AG09309 (cell line): ENCODE measurements around the gene GNG13.
"Not testable (repeated sequence)": the region's sequence is repeated elsewhere in the genome, so short reads cannot be mapped to it uniquely, and the experiment has no call there.

Source experiments
- DNase-seq: peaks from one replicate; pipeline ENCODE4 v3.0.0-alpha.2; 2010; ENCODE audit warnings: low read depth
- H3K4me3 ChIP-seq: 2 replicates; pipeline ENCODE4 v1.5.1; 2011; ENCODE audit warnings: mild to moderate bottlenecking, low read depth, low read length, moderate library complexity; ENCODE audit not compliant: control insufficient read depth
- TF ChIP-seq, protein P1 (sequence below): IDR thresholded peaks from 2 replicates; pipeline ENCODE4 v1.5.1; 2011; ENCODE audit warnings: mild to moderate bottlenecking, low read depth, low read length, inconsistent platforms; ENCODE audit not compliant: insufficient read depth, control insufficient read depth; ENCODE audit errors: missing control alignments

GNG13 gene

DNA sequence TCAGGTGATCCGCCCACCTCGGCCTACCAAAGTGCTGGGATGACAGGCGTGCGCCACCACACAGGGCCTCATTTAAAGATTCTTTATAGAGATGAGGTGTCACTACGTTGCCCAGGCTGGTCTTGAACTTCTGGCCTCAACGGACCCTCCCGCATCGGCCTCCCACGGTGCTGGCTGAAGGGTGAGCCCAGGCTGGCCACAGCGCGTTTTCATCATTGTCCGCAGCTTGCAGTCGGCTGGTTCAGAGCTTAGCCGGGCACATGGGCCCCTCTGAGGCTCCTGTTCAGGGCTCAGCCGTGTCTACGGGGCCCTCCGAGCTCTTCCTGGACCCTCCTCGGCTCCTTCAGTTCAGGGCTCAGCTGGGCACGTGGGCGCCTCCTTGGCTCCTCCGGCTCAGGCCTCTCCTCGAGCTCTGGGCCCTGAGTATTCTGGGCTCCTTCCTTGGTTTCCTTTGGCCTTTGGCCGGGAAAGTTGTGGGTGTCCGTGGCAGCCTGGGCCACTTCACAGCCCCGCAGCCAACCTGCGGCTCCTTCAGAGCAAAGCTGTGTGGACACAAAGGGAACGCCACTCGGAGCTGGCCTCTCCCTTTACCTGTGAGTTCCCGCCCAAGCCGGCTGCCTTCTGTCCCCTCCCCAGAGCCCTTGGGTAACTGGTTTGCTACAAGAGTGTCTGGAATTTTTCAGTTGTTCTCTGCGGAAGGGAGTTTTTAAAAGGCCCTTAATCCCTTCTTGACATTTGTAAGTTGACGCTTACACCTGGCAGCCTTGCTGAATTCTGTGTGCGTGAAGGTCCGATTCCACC lies 41.2 kb downstream of the GNG13 start:
- no peak overlapping the region for H3K4me3 ChIP-seq
- DNase-seq: no peak
- TF ChIP-seq, protein P1, sequence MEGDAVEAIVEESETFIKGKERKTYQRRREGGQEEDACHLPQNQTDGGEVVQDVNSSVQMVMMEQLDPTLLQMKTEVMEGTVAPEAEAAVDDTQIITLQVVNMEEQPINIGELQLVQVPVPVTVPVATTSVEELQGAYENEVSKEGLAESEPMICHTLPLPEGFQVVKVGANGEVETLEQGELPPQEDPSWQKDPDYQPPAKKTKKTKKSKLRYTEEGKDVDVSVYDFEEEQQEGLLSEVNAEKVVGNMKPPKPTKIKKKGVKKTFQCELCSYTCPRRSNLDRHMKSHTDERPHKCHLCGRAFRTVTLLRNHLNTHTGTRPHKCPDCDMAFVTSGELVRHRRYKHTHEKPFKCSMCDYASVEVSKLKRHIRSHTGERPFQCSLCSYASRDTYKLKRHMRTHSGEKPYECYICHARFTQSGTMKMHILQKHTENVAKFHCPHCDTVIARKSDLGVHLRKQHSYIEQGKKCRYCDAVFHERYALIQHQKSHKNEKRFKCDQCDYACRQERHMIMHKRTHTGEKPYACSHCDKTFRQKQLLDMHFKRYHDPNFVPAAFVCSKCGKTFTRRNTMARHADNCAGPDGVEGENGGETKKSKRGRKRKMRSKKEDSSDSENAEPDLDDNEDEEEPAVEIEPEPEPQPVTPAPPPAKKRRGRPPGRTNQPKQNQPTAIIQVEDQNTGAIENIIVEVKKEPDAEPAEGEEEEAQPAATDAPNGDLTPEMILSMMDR: no peak

DNA sequence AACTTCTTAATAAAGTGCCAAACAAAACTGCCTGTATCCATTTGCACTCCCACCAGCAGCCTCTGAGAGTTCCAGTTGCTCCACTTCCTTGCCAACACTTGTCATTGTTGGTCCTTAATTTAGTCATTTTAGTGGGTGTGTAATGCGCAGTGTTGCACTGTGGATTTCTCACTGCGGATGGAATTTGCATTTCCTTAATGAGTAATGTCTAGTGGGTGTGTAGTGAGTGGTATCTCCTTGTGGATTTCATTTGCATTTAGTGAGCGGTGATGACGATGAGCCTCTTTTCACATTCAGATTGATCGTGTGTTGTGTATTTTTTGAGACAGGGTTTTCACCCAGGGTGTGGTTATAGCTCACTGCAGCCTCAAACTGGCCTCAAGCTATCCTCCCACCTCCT lies 44.1 kb downstream of the GNG13 start:
- H3K4me3 ChIP-seq: no peak overlapping the region
- DNase-seq: no peak
- TF ChIP-seq, protein P1: no peak

DNA sequence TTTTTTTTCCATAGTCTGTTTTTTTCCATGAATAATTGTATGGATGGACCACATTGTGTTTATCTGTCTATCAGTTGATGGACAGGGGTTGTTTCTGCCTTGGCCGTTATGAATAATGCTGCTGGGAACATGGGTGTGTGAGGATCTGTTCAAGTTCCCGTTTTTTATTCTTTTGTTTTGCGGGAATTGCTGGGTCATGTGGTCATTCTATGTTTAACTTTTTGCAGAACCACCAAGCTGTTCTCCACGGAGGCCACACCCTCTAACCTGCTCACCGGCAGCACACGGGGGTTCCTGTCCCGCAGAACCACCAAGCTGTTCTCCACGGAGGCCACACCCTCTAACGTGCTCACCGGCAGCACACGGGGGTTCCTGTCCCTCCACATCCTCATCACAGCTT lies 45.9 kb downstream of the GNG13 start:
- TF ChIP-seq, protein P1: no peak
- no peak overlapping the region for H3K4me3 ChIP-seq
- no peak for DNase-seq

DNA sequence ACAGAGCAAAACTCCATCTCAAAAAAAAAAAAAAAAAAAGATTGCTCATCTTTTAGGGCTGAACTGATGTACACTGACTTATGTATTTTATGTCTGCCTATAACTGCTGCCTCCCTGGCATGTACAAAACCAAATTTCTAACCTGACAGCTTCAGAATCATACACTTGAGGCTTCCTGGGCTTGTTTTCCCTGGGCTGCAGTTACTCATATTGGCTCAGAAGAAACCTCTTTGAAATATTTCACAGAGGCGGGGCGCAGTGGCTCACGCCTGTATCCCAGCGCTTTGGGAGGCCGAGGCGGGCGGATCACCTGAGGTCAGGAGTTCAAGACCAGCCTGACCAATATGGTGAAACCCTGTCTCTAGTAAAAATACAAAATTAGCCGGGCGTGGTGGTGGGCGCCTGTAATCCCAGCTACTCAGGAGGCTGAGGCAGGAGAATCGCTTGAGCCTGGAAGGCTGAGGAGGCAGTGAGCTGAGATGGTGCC lies 46.4 kb downstream of the GNG13 start:
- not testable (repeated sequence) for H3K4me3 ChIP-seq, DNase-seq

DNA sequence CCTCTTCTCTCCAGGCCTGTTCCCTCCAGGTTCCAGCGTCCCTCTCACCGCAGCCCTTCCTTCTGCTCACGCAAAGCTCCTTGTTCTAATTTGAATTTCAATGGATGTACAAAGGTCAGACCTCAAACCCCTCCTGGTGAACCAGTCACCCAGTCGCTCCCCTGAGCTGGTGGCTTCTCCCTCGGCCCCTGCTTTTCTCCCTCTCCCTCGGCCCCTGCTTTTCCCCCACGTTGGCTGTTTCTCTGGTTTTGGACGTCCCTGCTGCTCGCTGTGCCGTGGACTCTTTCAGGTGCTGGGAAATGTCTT lies 48.6 kb downstream of the GNG13 start:
- TF ChIP-seq, protein P1: no peak
- no peak overlapping the region for H3K4me3 ChIP-seq
- DNase-seq: no peak

DNA sequence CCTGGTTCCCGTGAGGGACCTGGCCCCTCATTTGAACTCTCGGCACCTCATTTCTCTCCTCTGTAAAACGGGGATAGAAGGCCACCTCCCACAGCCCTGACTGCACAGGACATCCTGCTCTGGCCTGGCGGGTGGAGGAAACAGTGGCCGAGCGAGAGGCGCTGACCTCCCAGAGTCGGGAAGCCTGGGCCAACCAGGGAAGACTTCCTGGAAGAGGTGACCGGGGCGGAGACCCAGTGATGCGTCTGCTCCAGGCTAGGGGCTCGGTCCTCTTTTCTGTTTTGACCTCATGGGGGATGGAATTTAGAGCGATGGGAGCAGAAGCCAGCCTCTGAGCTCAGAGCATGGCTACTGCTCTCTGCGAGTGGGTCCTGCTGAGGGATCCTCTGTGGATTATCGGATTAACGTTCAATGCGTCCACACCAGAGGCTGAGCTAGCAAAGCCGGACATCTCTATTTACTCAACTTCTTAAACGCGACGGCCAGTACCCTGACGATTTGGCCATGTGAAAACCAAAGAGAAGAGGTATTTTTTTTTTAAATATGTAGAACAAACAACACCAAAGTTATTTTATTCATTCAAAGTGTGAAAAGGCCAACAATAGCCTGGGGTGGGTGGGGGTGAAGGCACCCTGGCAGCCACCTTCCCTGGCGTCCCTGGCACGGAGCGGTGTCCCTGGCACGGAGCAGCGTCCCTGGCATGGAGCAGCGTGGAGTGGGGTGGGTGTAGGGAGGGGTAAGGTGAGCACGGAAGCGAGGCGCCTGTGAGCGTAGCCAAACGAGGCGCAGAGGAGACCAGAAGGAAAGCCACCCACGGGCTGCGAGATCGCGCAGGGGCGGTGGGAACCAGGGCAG lies 49.2 kb downstream of the GNG13 start:
- DNase-seq: no peak
- TF ChIP-seq, protein P1: no peak
- no peak overlapping the region for H3K4me3 ChIP-seq

DNA sequence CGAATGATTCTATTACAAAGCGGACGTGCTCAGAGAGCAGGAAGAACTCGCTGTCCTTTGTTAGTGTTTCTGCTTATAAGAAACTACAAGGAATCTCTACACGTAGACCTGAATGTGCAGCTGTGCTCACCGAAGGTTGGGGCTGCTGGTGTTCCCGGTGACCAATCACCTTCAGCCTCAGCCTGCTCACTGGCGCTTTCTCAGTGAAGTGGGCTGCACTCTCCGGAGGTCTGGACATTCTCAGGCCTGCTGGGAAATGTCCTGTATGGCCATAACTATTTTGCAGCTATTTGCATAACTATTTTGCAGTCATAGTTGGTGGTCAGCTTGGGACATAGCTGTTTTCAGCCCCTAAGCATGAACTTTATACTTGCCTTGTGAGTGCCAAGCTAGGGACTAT lies 50.0 kb downstream of the GNG13 start:
- no peak overlapping the region for H3K4me3 ChIP-seq
- TF ChIP-seq, protein P1: no peak
- no peak for DNase-seq
